ENCODE measurements around the gene P4HB.

P4HB gene

GRCh38 chr17:81859906-81860755, at the start of gene P4HB:
TSS of gene P4HB (minus strand) at chr17:81860535. CDS start at chr17:81860471, 64 bp downstream.
- peak within 1 kb of the TSS; percentile 98 for H3K4me3 ChIP-seq (ENCODE audit: low read depth, low read length)
- TF ChIP-seq, protein P1, sequence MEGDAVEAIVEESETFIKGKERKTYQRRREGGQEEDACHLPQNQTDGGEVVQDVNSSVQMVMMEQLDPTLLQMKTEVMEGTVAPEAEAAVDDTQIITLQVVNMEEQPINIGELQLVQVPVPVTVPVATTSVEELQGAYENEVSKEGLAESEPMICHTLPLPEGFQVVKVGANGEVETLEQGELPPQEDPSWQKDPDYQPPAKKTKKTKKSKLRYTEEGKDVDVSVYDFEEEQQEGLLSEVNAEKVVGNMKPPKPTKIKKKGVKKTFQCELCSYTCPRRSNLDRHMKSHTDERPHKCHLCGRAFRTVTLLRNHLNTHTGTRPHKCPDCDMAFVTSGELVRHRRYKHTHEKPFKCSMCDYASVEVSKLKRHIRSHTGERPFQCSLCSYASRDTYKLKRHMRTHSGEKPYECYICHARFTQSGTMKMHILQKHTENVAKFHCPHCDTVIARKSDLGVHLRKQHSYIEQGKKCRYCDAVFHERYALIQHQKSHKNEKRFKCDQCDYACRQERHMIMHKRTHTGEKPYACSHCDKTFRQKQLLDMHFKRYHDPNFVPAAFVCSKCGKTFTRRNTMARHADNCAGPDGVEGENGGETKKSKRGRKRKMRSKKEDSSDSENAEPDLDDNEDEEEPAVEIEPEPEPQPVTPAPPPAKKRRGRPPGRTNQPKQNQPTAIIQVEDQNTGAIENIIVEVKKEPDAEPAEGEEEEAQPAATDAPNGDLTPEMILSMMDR (IDR thresholded peaks at IDR 0.05; ENCODE audit: control insufficient read depth, extremely low read depth, insufficient read depth) = no peak
- DNase-seq (ENCODE audit: low read depth) = no peak

GRCh38 chr17:81909231-81909630, 48.9 kb upstream of the P4HB start:
- no peak overlapping the region; the same call in 1 of the 2 replicates for H3K4me3 ChIP-seq (ENCODE audit: low read depth, low read length)
- DNase-seq (ENCODE audit: low read depth) = no peak
- TF ChIP-seq, protein P1 (IDR thresholded peaks at IDR 0.05; ENCODE audit: control insufficient read depth, extremely low read depth, insufficient read depth) = no peak

DNA sequence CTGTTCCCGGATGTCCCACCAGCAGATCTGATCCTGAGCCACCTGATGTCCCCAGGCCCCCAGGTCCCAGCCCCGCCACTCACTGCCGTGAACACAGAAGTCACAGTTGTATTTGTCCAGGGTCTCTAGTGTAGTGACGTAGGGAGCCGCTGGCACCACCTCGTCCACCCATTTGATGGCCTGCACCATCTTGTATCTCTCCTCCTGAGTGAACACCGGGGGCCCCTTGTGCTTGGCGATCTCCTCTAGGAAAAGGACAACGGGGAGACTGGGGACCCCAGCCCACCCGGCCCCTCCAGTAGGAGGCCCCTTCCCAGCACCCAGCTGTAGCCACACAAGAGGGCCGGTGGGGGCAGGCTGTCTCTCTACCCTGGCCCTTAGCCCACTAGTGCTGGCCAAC, 48.5 kb upstream of the P4HB start:
- no peak for DNase-seq (ENCODE audit: low read depth)
- TF ChIP-seq, protein P1 (IDR thresholded peaks at IDR 0.05; ENCODE audit: control insufficient read depth, extremely low read depth, insufficient read depth) = no peak
- no peak overlapping the region for H3K4me3 ChIP-seq (ENCODE audit: low read depth, low read length)

- H3K4me3 ChIP-seq (ENCODE audit: low read depth, low read length) = no peak overlapping the region
- DNase-seq (ENCODE audit: low read depth) = no peak
- TF ChIP-seq, protein P1 (IDR thresholded peaks at IDR 0.05; ENCODE audit: control insufficient read depth, extremely low read depth, insufficient read depth) = no peak
These were observed 47.1 kb upstream of the P4HB start for GRCh38 chr17:81907219-81908145.

- TF ChIP-seq, protein P1 (IDR thresholded peaks at IDR 0.05; ENCODE audit: control insufficient read depth, extremely low read depth, insufficient read depth) = no peak
- DNase-seq (ENCODE audit: low read depth) = no peak
- H3K4me3 ChIP-seq (ENCODE audit: low read depth, low read length) = no peak overlapping the region
These were observed 46.3 kb upstream of the P4HB start for GRCh38 chr17:81906476-81907218.

DNA sequence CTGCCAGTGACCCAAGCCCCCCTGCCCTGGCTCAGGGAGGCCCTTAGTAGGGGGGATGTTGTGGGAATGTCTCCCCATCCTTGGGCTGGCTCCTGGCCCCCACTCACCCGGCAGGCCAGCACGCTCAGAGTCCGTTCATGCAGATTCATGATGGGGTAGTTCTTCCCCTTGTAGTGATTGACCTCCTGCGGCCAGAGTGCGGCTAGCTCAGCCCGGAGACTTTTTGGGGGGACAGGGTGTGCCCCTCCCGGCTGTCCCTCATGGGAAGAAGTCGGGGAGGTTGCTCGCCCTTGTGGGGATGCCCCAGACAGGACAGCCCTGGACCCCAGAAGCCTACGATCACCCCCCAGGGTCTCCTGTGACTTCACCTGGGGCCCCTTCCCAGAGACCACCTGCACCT, 45.7 kb upstream of the P4HB start:
- H3K4me3 ChIP-seq (ENCODE audit: low read depth, low read length) = no peak overlapping the region
- DNase-seq (ENCODE audit: low read depth) = no peak
- TF ChIP-seq, protein P1 (IDR thresholded peaks at IDR 0.05; ENCODE audit: control insufficient read depth, extremely low read depth, insufficient read depth) = no peak
